Gastroesophageal sphincter (tissue), 3 donors: ENCODE data around the gene RETREG1.

ENCODE experiments used
- CTCF ChIP-seq, 4 experiments: fragments of 200-600 bp in 2 of 4; fragments of 450-650 bp in 2 of 4; sonication (generic) in 1 of 4; IDR thresholded peaks; one replicate each; pipeline ENCODE4 v1.5.1; 2017 to 2019; ENCODE audit warnings: antibody characterized with exemption in 4 of 4, mild to moderate bottlenecking in 2 of 4, moderate library complexity in 2 of 4
- POLR2A ChIP-seq, 2 donors: fragments of 450-650 bp; IDR thresholded peaks; one replicate each; pipeline ENCODE4 v1.6.1; 2017; ENCODE audit warnings: antibody characterized with exemption in 2 of 2, mild to moderate bottlenecking in 2 of 2, moderate library complexity in 1 of 2

- TF ChIP-seq POLR2A (IDR thresholded peaks at IDR 0.05) (no peak), CTCF (IDR thresholded peaks at IDR 0.05) (no peak)
Observed at GRCh38 chr5:16542236-16542635, 74.6 kb downstream of the RETREG1 start.
